Measurements from ENCODE around the gene ZIC4. TPM values are rescaled to one million over a fixed set of nuclear protein-coding genes. Genes with fewer than 3 reads are reported as not detected.

The ZIC4 gene
- total and polyA plus RNA-seq, 2 experiments from 2014 or later = not detected

GRCh38 chr3:147404800-147405230 is 1.5 kb downstream of the ZIC4 start:
- H3K4me2 ChIP-seq = peak overlapping the region; percentile 95
- H2AFZ ChIP-seq = 0 out of 2 replicates have a peak overlapping the region, but pooled peaks have one; percentile 43
- TF ChIP-seq STAT1 (IDR thresholded peaks at IDR 0.05; ENCODE audit: unreplicated experiment) (no peak), ZNF114 (CRISPR knock-in tag; IDR thresholded peaks at IDR 0.05) (no peak), JUNB (IDR thresholded peaks at IDR 0.05; ENCODE audit: unreplicated experiment) (no peak), NANOG (IDR thresholded peaks at IDR 0.05; ENCODE audit: borderline replicate concordance) (no peak), ZNF462 (CRISPR knock-in tag; IDR thresholded peaks at IDR 0.05) (no peak), EZH2 (IDR thresholded peaks at IDR 0.05; ENCODE audit: low read depth, unreplicated experiment) (no peak), CREB1 (CRISPR knock-in tag; IDR thresholded peaks at IDR 0.05; ENCODE audit: low read depth) (no peak), POLR2AphosphoS5 (IDR thresholded peaks at IDR 0.05; ENCODE audit: low read depth) (no peak), CTCF (conservative IDR thresholded peaks at IDR 0.05; ENCODE audit: low read depth in 2 of 2) (no peak), ETS1 (IDR thresholded peaks at IDR 0.05) (no peak), EZH2phosphoT487 (IDR thresholded peaks at IDR 0.05; ENCODE audit: unreplicated experiment) (no peak), REST (IDR thresholded peaks at IDR 0.05; ENCODE audit: unreplicated experiment) (no peak), ZNF331 (CRISPR knock-in tag; IDR thresholded peaks at IDR 0.05; ENCODE audit: low read depth) (no peak)
- DNase-seq (ENCODE audit: low spot score) = peak; percentile 61
- no peaks in the 10 kb centered on the region for H3K36me3 ChIP-seq (ENCODE audit: insufficient read depth)
- H3K27me3 ChIP-seq (ENCODE audit: insufficient read depth) = peaks cover 98% of the 10 kb centered on the region
- Mint-ChIP-seq H3K27ac (no peak overlapping the region), H3K4me1 (peaks cover 81% of the 10 kb centered on the region), H3K27me3 (ENCODE audit: insufficient read depth, low read depth, poor library complexity) (peaks cover 99% of the 10 kb centered on the region), H3K4me3 (peak overlapping the region; percentile 55), H3K9me3 (peaks cover 8% of the 10 kb centered on the region; the same call in 2 of the 3 replicates), H3K36me3 (ENCODE audit: low read depth) (no peaks in the 10 kb centered on the region)
- H3F3A ChIP-seq (replicated peaks; ENCODE audit: low read depth) = peaks cover 52% of the 10 kb centered on the region
- H3K9me2 ChIP-seq (ENCODE audit: insufficient read depth) = peaks cover 6% of the 10 kb centered on the region; the same call in 1 of the 2 replicates
- H3K4me1 ChIP-seq (ENCODE audit: insufficient read depth) = peaks cover 82% of the 10 kb centered on the region
- H3K4me3 ChIP-seq = peak overlapping the region; percentile 71
- no peaks in the 10 kb centered on the region; the same call in 1 of the 2 replicates for H4K20me1 ChIP-seq (replicated peaks; ENCODE audit: insufficient read depth)
- no peak overlapping the region for H3K27ac ChIP-seq (ENCODE audit: low read depth)
- peak; percentile 25 for ATAC-seq
- no peaks in the 10 kb centered on the region for H3K79me2 ChIP-seq (replicated peaks; ENCODE audit: insufficient read depth)

Data from GM23338 (cell line).